Adipocyte (in vitro differentiated cells): Measurements from ENCODE around the gene SYP.
"Not testable (repeated sequence)": the region's sequence is repeated elsewhere in the genome, so short reads cannot be mapped to it uniquely, and the experiment has no call there.

Source experiments
- DNase-seq: peaks from one replicate; pipeline ENCODE4 v3.0.0-alpha.2; 2015; ENCODE audit warnings: low read depth
- H3K27me3 ChIP-seq: replicated peaks from 2 replicates; pipeline ENCODE4 v1.7.0; 2013; ENCODE audit warnings: mild to moderate bottlenecking, low read length, moderate library complexity; ENCODE audit not compliant: control insufficient read depth, insufficient read depth
- H3K36me3 ChIP-seq: 2 replicates; pipeline ENCODE4 v1.7.0; 2013; ENCODE audit warnings: low read length, mild to moderate bottlenecking, moderate library complexity; ENCODE audit not compliant: control insufficient read depth, insufficient read depth, severe bottlenecking
- H3K4me1 ChIP-seq: 2 replicates; pipeline ENCODE4 v1.7.0; 2013; ENCODE audit warnings: mild to moderate bottlenecking, low read length, moderate library complexity; ENCODE audit not compliant: control insufficient read depth, insufficient read depth
- H3K4me3 ChIP-seq: 2 replicates; pipeline ENCODE4 v1.7.0; 2013; ENCODE audit warnings: mild to moderate bottlenecking, low read length, moderate library complexity
- H3K9ac ChIP-seq: 2 replicates; pipeline ENCODE4 v1.7.0; 2013; ENCODE audit warnings: mild to moderate bottlenecking, low read length, moderate library complexity
- H3K9me3 ChIP-seq: 2 replicates; pipeline ENCODE4 v1.7.0; 2013; ENCODE audit warnings: mild to moderate bottlenecking, low read length, moderate library complexity; ENCODE audit not compliant: control insufficient read depth

The SYP gene

GRCh38 chrX:49147936-49148335 is 52.1 kb downstream of the SYP start:
- no peak overlapping the region for H3K9ac ChIP-seq
- no peaks in the 10 kb centered on the region for H3K36me3 ChIP-seq
- H3K4me1 ChIP-seq, result no peaks in the 10 kb centered on the region
- no peak for DNase-seq
- H3K9me3 ChIP-seq, result no peaks in the 10 kb centered on the region
- no peak overlapping the region for H3K4me3 ChIP-seq
- no peaks in the 10 kb centered on the region for H3K27me3 ChIP-seq

GRCh38 chrX:49147282-49147681 is 52.7 kb downstream of the SYP start:
- Histone ChIP-seq H3K4me1 (no peaks in the 10 kb centered on the region), H3K4me3 (no peak overlapping the region), H3K27me3 (no peaks in the 10 kb centered on the region), H3K9ac (no peak overlapping the region), H3K9me3 (no peaks in the 10 kb centered on the region), H3K36me3 (no peaks in the 10 kb centered on the region)
- DNase-seq, result no peak

GRCh38 chrX:49143154-49143553 is 56.8 kb downstream of the SYP start:
- H3K36me3 ChIP-seq, H3K9ac ChIP-seq, H3K4me3 ChIP-seq, H3K27me3 ChIP-seq, H3K4me1 ChIP-seq, DNase-seq: not testable (repeated sequence)
- H3K9me3 ChIP-seq, result peaks cover 21% of the 10 kb centered on the region

GRCh38 chrX:49142264-49142663 is 57.7 kb downstream of the SYP start:
- H3K4me3 ChIP-seq, H3K27me3 ChIP-seq, H3K4me1 ChIP-seq, H3K36me3 ChIP-seq, H3K9ac ChIP-seq: not testable (repeated sequence)
- peaks cover 21% of the 10 kb centered on the region for H3K9me3 ChIP-seq
- DNase-seq, result peak; percentile 37

DNA sequence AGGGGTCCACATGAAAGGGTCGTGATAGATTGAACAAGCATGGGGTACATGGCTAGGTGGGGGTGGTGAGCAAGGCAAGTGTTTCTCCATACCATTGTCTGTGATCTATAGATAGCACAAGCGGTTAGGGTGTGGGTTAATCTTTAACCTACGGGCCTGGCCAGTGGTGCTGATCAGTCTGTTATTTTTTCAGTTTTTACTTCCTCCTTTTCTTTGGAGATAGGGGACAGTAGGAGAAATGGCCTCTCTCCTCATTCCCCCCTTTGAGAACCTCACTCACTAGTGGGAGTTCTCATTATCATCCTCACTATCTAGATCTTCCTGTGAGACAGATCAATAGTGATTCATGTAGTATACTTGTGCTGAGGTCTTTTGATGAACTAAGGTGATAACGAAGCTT is 60.3 kb downstream of the SYP start:
- H3K4me3 ChIP-seq, result no peak overlapping the region
- H3K4me1 ChIP-seq, result no peaks in the 10 kb centered on the region
- no peak for DNase-seq
- H3K27me3 ChIP-seq, result no peaks in the 10 kb centered on the region
- H3K9ac ChIP-seq, result no peak overlapping the region
- no peaks in the 10 kb centered on the region for H3K36me3 ChIP-seq
- H3K9me3 ChIP-seq, result peaks cover 21% of the 10 kb centered on the region
